DND-41 (cell line): ENCODE measurements around the gene NFKBIE.

Experiments
- EZH2 ChIP-seq: IDR thresholded peaks from 3 replicates; pipeline ENCODE4 v1.6.1; 2012; ENCODE audit warnings: borderline replicate concordance, low read depth, mild to moderate bottlenecking, moderate library complexity, low read length, inconsistent platforms; ENCODE audit not compliant: severe bottlenecking
- TF ChIP-seq, protein P1 (sequence below): IDR thresholded peaks from 2 replicates; pipeline ENCODE4 v1.5.1; 2012; ENCODE audit warnings: borderline replicate concordance, low read length, moderate library complexity, mild to moderate bottlenecking; ENCODE audit not compliant: poor library complexity, severe bottlenecking; ENCODE audit errors: extremely low read depth

GRCh38 chr6:44234101-44235025 is 31.0 kb downstream of the NFKBIE start:
- TF ChIP-seq, protein P1, sequence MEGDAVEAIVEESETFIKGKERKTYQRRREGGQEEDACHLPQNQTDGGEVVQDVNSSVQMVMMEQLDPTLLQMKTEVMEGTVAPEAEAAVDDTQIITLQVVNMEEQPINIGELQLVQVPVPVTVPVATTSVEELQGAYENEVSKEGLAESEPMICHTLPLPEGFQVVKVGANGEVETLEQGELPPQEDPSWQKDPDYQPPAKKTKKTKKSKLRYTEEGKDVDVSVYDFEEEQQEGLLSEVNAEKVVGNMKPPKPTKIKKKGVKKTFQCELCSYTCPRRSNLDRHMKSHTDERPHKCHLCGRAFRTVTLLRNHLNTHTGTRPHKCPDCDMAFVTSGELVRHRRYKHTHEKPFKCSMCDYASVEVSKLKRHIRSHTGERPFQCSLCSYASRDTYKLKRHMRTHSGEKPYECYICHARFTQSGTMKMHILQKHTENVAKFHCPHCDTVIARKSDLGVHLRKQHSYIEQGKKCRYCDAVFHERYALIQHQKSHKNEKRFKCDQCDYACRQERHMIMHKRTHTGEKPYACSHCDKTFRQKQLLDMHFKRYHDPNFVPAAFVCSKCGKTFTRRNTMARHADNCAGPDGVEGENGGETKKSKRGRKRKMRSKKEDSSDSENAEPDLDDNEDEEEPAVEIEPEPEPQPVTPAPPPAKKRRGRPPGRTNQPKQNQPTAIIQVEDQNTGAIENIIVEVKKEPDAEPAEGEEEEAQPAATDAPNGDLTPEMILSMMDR = peak; percentile 69
- TF ChIP-seq EZH2 = no peak
